HepG2 (cell line): Measurements from ENCODE around the gene PARP2. TPM values are rescaled to one million over a fixed set of nuclear protein-coding genes. Genes with fewer than 3 reads are reported as not detected.

Experiments used
- BATF2 ChIP-seq: sonication (generic); formaldehyde crosslinking; IDR thresholded peaks from 2 replicates; pipeline ENCODE4 v1.8.0; 2022; ENCODE audit warnings: mild to moderate bottlenecking, missing genetic modification reagents, moderate library complexity
- FOXO4 ChIP-seq: sonication (generic); formaldehyde crosslinking; conservative IDR thresholded peaks from 2 replicates; pipeline ENCODE4 v1.8.1; 2023; ENCODE audit warnings: missing genetic modification reagents
- JUN ChIP-seq: sonication (generic); formaldehyde crosslinking; IDR thresholded peaks from 2 replicates; pipeline ENCODE4 v1.4.0; 2020; ENCODE audit warnings: mild to moderate bottlenecking, missing genetic modification reagents
- KDM4B ChIP-seq: sonication (generic); formaldehyde crosslinking; IDR thresholded peaks from 2 replicates; pipeline ENCODE4 v1.4.0; 2020; ENCODE audit warnings: missing genetic modification reagents
- MYC ChIP-seq: sonication (generic); formaldehyde crosslinking; IDR thresholded peaks from 2 replicates; pipeline ENCODE4 v1.9.0; 2021; ENCODE audit warnings: missing genetic modification reagents, borderline replicate concordance
- PHF8 ChIP-seq: sonication (generic); formaldehyde crosslinking; IDR thresholded peaks from 2 replicates; pipeline ENCODE4 v1.5.0; 2020; ENCODE audit warnings: missing genetic modification reagents
- RARG ChIP-seq: sonication (generic); formaldehyde crosslinking; IDR thresholded peaks from 2 replicates; pipeline ENCODE4 v1.4.0; 2020; ENCODE audit warnings: low read depth, mild to moderate bottlenecking, missing genetic modification reagents
- SOX13 ChIP-seq, 3 experiments: fragments of 450-650 bp in 1 of 3; sonication (generic) in 1 of 3; formaldehyde crosslinking in 1 of 3; IDR thresholded peaks in 2 of 3; conservative IDR thresholded peaks in 1 of 3; 2 replicates each; pipeline versions ENCODE4 v1.5.0 to v1.6.1; 2016 to 2020; ENCODE audit warnings: antibody characterized with exemption in 1 of 3, mild to moderate bottlenecking in 1 of 3, missing compliant biosample characterization in 1 of 3, missing genetic modification reagents in 1 of 3, moderate library complexity in 1 of 3
- SYNCRIP ChIP-seq: fragments of 200-400 bp; formaldehyde crosslinking; IDR thresholded peaks from 2 replicates; pipeline ENCODE4 v1.6.1; 2018; ENCODE audit warnings: mild to moderate bottlenecking, low read depth, low read length; ENCODE audit not compliant: insufficient read depth
- TGIF2 ChIP-seq: IDR thresholded peaks from 2 replicates; pipeline ENCODE4 v1.6.1; 2016; ENCODE audit warnings: control low read depth, missing compliant biosample characterization
- ZFP1 ChIP-seq: IDR thresholded peaks from 2 replicates; pipeline ENCODE4 v1.6.1; 2016
- ZNF333 ChIP-seq: sonication (generic); formaldehyde crosslinking; IDR thresholded peaks from 2 replicates; pipeline ENCODE4 v1.4.0; 2020; ENCODE audit warnings: mild to moderate bottlenecking, missing genetic modification reagents, borderline replicate concordance
- ZNF766 ChIP-seq: sonication (generic); formaldehyde crosslinking; IDR thresholded peaks from 2 replicates; pipeline ENCODE4 v1.5.0; 2020; ENCODE audit warnings: missing genetic modification reagents, borderline replicate concordance
- polyA plus RNA-seq, 8 experiments: library from polyadenylated mRNA; depleted of rRNA in 3 of 8; stranded (reverse) in 7 of 8; unstranded in 1 of 8; fragments of >200 nt; fragmentation: Illumina TruSeq in 4 of 8; extraction: Trizol in 4 of 8; gene quantifications; 2 replicates each; pipeline versions ENCODE4 v1.2.1 to v1.2.3, GENCODE V29; 2011 to 2016; ENCODE audit warnings: low read depth in 4 of 8, missing spikeins in 1 of 8, mixed read lengths in 1 of 8; ENCODE audit not compliant: insufficient read depth in 1 of 8
- total RNA-seq, 5 experiments: library from RNA; depleted of rRNA; stranded (reverse); fragments of >200 nt; fragmentation: Illumina TruSeq; extraction: Trizol; gene quantifications; 2 replicates each; pipeline ENCODE4 v1.2.3, GENCODE V29; 2016; ENCODE audit warnings: low read depth in 1 of 5
- TF ChIP-seq, protein P1 (sequence below), 2 experiments: sonication (generic) in 1 of 2; formaldehyde crosslinking in 1 of 2; IDR thresholded peaks; 2 replicates each; pipeline versions ENCODE4 v1.6.1 to v1.9.0; 2014 to 2022; ENCODE audit warnings: antibody characterized with exemption in 1 of 2, borderline replicate concordance in 1 of 2, inconsistent platforms in 1 of 2, low read depth in 1 of 2, missing genetic modification reagents in 1 of 2
- TF ChIP-seq, protein P2 (sequence below): IDR thresholded peaks from 2 replicates; pipeline ENCODE4 v1.4.0; 2020; ENCODE audit warnings: mild to moderate bottlenecking, missing genetic modification reagents

PARP2 gene
- total and polyA plus RNA-seq, 2 of the 13 experiments (the other 11 are each of a cell fraction or from before 2014, with no cell fraction given), result 37.3 to 38.4 TPM

DNA sequence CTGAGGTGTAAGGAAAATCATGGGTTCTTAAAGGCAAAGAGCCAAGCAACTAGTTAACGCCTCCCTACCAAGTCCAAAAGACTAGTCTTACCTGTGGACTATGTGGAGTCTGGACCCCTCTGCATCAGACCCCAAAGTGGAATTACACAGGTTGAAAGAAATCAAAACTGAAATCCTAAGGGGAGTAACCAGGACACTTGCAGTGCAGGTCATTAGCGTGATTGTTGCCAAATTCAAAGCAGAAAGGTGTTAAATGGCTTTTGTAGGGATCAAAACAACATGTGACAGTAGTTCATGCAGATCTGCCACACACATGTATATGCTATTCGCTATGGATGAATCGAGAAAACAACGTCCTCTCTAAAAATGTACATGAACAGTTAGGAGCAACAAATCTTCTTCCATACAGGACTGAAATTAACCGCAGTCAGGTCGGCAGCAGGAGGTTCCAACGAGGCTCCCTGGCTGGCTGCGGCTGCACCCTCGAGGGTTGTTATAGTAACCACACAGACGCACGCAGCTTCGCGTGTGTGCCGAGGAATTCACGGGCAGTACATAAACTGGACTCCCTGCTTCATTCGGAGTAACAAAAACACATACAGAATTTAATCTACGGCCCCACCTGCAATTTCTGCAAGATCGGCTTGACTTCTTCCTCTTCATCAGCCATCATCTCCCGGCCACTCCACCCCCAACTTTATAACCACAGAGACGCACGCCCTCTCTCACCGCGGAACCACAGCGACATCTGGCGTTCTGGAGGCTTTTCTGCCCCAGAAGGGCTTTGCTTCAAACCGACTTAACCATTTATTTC is 38.0 kb upstream of the PARP2 start, which contains the start of gene TTC5 (continued):
- TF ChIP-seq, protein P1, sequence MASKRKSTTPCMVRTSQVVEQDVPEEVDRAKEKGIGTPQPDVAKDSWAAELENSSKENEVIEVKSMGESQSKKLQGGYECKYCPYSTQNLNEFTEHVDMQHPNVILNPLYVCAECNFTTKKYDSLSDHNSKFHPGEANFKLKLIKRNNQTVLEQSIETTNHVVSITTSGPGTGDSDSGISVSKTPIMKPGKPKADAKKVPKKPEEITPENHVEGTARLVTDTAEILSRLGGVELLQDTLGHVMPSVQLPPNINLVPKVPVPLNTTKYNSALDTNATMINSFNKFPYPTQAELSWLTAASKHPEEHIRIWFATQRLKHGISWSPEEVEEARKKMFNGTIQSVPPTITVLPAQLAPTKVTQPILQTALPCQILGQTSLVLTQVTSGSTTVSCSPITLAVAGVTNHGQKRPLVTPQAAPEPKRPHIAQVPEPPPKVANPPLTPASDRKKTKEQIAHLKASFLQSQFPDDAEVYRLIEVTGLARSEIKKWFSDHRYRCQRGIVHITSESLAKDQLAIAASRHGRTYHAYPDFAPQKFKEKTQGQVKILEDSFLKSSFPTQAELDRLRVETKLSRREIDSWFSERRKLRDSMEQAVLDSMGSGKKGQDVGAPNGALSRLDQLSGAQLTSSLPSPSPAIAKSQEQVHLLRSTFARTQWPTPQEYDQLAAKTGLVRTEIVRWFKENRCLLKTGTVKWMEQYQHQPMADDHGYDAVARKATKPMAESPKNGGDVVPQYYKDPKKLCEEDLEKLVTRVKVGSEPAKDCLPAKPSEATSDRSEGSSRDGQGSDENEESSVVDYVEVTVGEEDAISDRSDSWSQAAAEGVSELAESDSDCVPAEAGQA (IDR thresholded peaks at IDR 0.05; ENCODE audit: low read depth), result peak; percentile 73; the same call in 1 of the 2 replicates
- TF ChIP-seq, protein P1 (CRISPR knock-in tag; IDR thresholded peaks at IDR 0.05; ENCODE audit: borderline replicate concordance), result no peak
- TF ChIP-seq TGIF2 (CRISPR knock-in tag) (peak; percentile 80), BATF2 (CRISPR knock-in tag) (no peak), RARG (no peak), SOX13 (IDR thresholded peaks at IDR 0.05) (no peak), SOX13 (CRISPR knock-in tag; conservative IDR thresholded peaks at IDR 0.05 in 1 of 2, IDR thresholded peaks at IDR 0.05 in 1 of 2) (peak; percentile 27 to 70; a peak in 1 of 4 replicates), ZNF333 (CRISPR knock-in tag) (no peak), KDM4B (CRISPR knock-in tag) (no peak; the same call in 1 of the 2 replicates), FOXO4 (CRISPR knock-in tag) (no peak), MYC (CRISPR knock-in tag) (no peak; the same call in 1 of the 2 replicates), PHF8 (CRISPR knock-in tag) (peak; percentile 81), ZFP1 (CRISPR knock-in tag) (no peak), SYNCRIP (no peak), JUN (no peak), ZNF766 (CRISPR knock-in tag) (no peak)
- TF ChIP-seq, protein P2, sequence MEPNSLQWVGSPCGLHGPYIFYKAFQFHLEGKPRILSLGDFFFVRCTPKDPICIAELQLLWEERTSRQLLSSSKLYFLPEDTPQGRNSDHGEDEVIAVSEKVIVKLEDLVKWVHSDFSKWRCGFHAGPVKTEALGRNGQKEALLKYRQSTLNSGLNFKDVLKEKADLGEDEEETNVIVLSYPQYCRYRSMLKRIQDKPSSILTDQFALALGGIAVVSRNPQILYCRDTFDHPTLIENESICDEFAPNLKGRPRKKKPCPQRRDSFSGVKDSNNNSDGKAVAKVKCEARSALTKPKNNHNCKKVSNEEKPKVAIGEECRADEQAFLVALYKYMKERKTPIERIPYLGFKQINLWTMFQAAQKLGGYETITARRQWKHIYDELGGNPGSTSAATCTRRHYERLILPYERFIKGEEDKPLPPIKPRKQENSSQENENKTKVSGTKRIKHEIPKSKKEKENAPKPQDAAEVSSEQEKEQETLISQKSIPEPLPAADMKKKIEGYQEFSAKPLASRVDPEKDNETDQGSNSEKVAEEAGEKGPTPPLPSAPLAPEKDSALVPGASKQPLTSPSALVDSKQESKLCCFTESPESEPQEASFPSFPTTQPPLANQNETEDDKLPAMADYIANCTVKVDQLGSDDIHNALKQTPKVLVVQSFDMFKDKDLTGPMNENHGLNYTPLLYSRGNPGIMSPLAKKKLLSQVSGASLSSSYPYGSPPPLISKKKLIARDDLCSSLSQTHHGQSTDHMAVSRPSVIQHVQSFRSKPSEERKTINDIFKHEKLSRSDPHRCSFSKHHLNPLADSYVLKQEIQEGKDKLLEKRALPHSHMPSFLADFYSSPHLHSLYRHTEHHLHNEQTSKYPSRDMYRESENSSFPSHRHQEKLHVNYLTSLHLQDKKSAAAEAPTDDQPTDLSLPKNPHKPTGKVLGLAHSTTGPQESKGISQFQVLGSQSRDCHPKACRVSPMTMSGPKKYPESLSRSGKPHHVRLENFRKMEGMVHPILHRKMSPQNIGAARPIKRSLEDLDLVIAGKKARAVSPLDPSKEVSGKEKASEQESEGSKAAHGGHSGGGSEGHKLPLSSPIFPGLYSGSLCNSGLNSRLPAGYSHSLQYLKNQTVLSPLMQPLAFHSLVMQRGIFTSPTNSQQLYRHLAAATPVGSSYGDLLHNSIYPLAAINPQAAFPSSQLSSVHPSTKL (CRISPR knock-in tag), result peak; percentile 70
